Pulmonary artery endothelial cell (primary cell): ENCODE data around the gene MTNR1A. TPM values are rescaled to one million over a fixed set of nuclear protein-coding genes. Genes with fewer than 3 reads are reported as not detected.

Source experiments
- DNase-seq: peaks from one replicate; pipeline ENCODE4 v3.0.0-alpha.2; 2011; ENCODE audit warnings: low read depth, low spot score
- total RNA-seq: library from RNA; depleted of rRNA; stranded (reverse); fragments of >200 nt; gene quantifications from 2 replicates; pipeline ENCODE4 v1.2.3, GENCODE V29; 2014

The MTNR1A gene
- not detected in 2 replicates for total RNA-seq

DNA sequence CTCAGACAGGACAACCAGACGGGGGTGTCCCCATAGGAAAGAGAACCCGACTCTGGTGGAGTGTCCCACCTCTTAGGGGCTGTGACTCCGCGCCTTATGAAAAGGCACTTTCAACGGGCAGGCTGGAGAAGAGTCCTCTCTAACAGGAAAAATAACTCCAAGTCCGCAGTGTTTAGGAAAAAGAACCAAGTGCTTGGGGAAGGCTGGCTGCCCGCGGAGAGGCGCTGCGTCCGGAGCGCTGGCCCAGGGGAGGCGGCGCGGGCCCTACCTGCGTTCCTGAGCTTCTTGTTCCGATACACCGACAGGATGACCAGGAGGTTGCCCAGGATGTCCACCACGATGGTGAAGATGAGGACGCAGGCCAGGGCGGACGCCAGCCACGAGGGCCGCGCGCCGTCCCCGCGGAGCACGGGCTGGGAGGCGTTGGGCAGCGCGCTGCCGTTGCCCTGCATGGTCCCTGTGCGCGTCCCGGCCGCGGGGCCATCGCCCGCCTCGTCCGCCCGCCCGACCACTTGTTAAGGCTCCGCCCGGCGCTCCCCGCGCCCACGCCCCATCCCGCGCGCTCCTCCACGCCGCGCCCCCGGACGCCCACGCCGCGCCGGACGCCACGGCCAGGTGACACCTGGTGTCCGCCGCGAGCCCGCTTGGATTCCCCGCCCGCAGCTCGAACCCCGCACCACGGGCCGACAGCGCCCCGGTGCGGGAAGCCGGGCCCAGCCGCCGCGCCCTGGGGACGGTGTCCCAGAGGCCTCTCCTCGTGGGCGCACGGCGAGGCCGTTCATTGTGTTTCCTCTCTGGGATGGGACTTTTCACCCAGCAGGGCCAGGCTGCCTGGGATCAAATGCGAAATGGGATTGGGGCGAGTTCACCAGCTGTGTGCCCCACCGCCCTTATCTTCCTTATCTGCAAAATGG is at the start of gene MTNR1A:
TSS of gene MTNR1A (minus strand) at position 654 of the 914 bp plus-strand sequence. CDS start at position 452, 202 bp downstream.
- DNase-seq = no peak

DNA sequence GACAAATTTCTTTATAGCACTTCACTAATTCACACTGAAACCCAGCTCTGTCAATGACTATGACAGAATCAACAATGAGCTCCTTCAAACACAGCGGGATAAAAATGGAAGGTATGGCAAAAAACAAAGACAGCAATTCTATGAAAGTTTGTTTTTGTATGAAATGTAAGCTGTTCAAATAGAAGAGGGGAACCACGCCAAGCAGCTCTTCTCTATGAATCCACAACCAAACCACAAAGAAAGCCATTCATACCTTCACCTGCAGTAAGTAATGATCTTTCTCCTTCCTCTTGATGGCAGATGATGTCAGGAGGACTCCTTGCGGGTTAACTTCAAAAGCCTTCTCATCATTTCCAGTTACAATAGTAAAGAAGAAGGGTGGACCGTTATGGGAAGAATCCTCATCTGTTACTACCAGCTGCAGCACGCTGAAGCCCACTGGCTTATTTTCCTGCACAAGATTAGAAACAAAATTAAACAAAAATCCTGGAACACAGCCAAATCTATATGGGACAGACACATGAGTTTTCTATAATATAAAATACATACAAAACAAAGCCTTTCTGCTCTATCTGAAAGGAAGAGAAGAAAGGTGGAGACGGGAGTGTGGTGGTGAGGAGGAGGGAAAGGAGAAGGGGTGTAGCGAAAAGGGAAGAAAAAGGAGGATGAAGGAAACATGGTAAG is 48.9 kb upstream of the MTNR1A start:
- no peak for DNase-seq

DNA sequence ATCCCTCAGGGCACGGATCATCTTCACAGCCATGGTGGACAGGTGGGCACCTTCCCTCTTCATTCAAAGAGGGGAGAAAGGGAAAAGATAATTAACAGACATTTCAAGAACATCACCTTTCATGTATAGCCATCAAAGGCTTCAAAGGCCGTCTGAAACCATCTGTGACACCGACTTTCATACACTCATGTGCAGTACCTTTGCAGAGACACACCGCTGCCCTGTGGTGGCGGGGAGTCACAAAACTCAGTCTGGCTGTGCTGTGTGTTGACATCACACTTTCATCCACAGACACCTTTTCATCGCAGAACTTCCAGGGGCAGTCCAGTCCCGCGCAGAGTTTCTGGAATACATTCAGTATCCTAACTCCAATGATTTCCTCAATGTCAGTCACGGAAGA is 47.6 kb upstream of the MTNR1A start:
- no peak for DNase-seq

DNA sequence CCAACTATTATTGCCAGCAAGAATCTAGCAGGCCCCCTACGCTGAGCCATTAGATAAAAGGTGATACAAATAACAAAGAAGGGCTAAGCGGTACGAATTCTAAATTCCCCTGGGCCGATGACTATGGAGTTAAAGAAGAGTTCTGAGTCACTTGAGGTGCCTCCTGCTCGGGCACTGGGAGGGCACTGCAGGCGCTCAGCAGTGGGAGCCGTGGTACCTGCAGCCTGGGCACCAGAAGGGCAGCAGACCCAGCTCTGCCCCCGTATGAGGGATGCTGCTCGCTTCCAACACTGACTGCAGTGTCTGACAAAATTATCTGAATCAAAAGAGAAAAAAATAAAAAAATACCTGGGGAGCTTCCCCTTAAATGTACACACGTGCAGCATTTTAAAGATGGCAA is 44.1 kb upstream of the MTNR1A start:
- no peak for DNase-seq

GRCh38 chr4:186598686-186599085 is 43.3 kb upstream of the MTNR1A start:
- DNase-seq = no peak

DNA sequence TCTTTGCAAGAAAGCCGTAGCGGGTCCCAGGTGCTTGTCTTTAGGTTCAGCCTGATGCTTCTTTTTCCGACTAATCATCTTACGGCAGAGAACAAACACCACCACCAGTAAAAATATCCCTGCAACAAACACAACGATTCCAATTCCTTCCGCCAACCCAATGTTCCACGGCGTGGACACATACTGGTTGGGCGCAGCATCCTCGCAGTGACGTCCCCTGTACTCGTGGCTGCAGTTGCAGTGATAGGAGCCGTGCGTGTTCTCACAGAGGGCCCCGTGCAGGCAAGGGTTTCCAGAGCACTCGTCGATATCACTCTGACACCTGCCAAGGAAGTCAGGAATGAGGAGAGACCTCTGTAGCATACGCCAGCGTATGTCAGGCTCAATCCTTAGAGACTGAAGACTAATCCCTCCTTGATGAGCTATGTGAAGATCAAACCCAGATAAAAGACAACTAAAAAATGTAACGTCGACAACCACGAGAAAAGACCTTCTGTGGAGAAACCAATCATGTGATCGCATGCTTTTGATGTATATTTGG is 41.6 kb upstream of the MTNR1A start:
- no peak for DNase-seq

DNA sequence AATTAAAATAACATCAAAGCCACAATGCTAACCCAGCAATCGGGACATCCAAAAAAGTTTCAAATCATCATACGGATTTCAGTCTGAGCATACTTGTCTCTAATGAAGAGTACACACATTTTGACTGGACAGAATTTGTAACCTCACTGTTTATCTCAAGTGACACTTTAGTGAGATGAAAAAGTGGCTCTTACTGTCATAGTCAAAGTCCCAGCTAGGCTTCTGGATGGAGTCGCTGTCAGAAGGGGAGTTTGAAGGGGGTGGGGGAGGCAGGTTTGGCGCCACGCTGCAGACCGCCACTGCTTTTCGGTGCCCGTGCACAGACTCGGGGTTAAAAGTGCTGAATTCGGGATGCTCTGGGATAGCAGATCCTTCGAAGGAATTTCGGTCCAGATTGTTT is 41.0 kb upstream of the MTNR1A start:
- DNase-seq = no peak

- DNase-seq = no peak
Measured at GRCh38 chr4:186593587-186593973, 38.2 kb upstream of the MTNR1A start.

GRCh38 chr4:186592966-186593586 is 37.7 kb upstream of the MTNR1A start:
- no peak for DNase-seq

DNA sequence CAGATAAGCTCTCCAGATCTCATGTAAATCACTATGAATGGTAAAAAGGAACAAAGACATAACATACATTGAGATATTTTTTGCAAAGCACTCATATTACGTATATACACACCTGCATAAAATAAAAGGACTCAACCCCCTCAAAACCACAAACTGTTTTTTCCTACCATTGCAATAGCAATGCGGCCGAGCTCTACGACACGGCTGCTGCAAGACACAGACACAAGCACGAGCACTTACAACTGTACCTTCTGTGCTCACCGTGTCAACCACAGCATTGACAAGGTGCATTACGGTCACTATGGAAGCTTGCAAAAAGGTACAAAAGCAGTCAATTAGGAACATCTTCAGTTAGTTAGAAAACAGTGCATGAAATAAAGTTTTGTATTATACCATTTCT is 37.1 kb upstream of the MTNR1A start:
- DNase-seq = no peak

- DNase-seq = no peak
Measured at GRCh38 chr4:186591651-186592050, 36.3 kb upstream of the MTNR1A start.

DNA sequence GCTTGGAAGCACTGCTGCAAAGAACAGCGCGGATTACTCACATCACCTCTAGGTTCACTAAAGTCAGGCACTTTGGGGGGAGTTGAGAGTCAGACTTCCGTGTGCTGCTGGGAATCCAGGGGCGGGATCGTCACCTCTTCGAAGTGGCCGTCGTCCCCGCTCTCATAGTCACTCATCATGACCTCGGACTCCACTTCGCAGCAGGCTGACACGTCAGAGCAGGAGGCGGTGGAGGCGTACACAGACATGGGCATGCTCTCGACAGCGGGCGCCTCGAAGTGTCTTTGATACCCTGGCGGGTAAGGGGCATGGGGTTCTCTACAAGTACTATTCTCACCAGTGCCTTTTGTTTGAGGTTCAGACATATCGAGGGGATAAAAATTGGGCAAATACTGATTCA is 33.1 kb upstream of the MTNR1A start:
- no peak for DNase-seq

- DNase-seq = no peak
Measured at GRCh38 chr4:186587416-186588018, 32.1 kb upstream of the MTNR1A start.

DNA sequence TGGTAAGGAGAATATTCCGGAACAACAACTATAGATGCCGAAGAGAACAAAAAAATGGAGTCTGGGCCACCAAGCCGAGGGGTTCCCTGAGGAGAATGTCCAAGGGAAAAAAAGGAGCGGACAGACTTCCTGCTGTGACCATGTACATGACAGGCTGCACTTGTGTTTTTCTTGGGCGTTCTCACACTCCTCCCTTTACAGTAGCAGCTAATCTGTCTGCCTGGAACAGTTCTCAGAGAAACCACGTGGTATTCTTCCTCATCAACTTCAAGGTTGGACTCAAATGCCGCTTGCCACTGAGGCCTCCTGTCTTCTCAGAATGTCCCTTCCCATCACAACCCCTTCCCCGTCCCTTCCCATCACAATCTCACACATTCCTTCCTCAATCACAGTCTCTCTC is 30.8 kb upstream of the MTNR1A start:
- DNase-seq = no peak

DNA sequence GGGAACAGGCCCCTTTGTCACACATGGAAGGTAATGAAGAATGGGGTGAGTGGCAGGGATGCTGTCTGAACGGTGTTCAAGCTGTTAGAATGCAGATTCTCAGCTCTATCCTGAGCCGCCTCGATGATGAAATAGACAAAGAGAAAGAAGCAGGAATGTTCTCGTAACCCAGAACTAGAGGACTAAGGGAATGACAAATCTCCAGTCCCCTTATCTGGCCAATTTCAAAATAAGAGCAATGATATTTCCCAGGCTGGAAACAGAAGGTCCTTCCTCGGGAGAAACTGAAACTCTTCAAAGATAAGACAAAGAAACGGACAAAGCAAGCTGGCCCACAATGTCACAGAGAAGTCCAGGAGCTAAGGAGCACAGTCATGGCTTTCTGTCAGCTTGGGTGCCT is 29.5 kb upstream of the MTNR1A start:
- DNase-seq = no peak

DNA sequence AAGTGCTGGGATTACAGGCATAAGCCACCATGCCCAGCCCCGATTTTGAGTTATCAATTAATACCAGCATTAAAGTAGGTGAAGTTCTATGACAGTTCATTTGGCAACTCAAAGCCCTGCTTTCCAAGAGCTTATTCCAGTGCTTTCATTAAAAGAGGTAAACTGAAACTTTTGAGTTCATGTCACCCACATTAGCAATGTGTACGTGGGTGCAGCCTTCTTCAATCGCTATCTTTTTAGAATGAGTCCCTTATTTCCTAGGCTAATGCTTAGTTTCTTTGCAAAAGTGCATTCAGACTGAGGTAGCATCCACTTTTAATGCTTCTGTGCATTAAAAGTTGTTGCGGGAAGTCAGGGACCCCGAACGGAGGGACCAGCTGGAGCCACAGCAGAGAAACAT is 26.1 kb upstream of the MTNR1A start:
- no peak for DNase-seq

DNA sequence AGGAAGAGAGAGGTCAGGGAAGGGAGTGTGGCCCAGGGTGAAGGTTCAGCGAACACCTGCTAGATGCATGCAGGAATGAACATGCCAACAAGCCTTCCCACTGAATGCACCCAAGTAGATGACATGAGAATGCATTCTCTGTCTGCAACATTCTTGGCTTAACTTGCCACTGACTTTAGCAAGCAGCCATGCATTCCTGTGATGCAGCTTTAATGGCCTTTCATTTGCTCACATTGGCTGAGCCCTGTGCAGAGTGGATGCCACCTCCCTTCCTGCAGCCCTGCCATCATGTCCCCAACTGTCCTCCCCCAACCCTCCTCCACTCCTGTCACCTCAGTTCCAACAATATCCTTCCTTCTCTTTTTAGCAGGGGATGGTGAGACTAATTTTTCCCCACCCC is 25.3 kb upstream of the MTNR1A start:
- DNase-seq = no peak

GRCh38 chr4:186570193-186570996 is 15.0 kb upstream of the MTNR1A start:
- no peak for DNase-seq

- no peak for DNase-seq
Measured at GRCh38 chr4:186569533-186570192, 14.3 kb upstream of the MTNR1A start.

- no peak for DNase-seq
Measured at GRCh38 chr4:186566068-186566467, 10.7 kb upstream of the MTNR1A start.
